ENCODE data around the gene PJA1. TPM values are rescaled to one million over a fixed set of nuclear protein-coding genes. Genes with fewer than 3 reads are reported as not detected.

Gene PJA1
- total and polyA plus RNA-seq, 2 experiments from 2014 or later = 49.1 to 57.0 TPM

DNA sequence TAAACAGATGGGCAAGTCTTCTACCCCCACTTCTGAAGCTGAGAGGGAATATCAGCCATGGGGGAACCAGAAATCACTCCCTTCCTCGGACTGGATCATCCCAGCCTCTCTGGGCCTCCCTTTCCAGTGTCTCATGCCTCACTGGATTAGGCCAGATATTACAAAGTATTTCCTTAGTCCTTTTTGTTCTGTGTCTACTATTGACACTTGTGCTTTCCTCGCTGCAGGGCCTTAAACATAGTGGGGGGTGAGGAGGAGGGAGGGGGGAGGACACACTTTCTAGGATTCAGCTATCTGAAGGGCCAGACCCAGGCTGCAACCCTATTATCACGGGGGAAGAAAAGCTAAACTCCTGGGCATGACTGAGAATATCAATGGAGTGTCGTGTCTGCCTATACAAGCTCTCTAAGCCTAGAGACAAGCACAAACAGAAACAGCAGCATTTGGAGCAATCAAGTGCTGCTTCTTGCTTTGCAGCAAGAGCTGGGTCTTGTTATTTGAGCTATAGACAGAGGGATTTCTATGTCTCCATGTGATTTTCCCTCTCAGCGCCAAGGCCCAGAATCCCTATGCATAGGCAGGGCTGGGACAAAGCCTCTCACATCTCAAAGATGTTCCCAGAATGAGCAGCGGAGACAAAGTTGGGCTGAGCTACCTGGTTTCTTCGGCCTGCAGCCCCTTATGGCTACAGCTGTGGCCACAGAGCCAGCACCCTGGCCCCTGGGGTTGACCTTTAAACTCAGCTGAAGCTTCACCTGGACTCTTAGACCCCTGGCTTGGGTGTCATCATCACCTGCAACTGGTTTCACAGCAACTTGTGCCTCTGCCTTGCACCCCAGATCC is 20.2 kb downstream of the PJA1 start:
- H3K4me3 ChIP-seq = no peak overlapping the region
- H3K9me3 ChIP-seq (ENCODE audit: low read depth) = no peaks in the 10 kb centered on the region
- H3K79me2 ChIP-seq = no peaks in the 10 kb centered on the region
- no peaks in the 10 kb centered on the region for H3K9me2 ChIP-seq (replicated peaks; ENCODE audit: insufficient read depth)
- DNase-seq (ENCODE audit: low spot score) = no peak
- no peaks in the 10 kb centered on the region for H4K20me1 ChIP-seq (ENCODE audit: insufficient read depth, poor library complexity, severe bottlenecking)
- no peaks in the 10 kb centered on the region for H3K27me3 ChIP-seq
- H3K4me1 ChIP-seq (ENCODE audit: insufficient read depth) = peaks cover 8% of the 10 kb centered on the region
- WGBS (ENCODE audit: low lambda C conversion rate, missing lambda C conversion rate) = 62% methylated on average over 7 of the region's 7 CpGs
- H3K27ac ChIP-seq = no peak overlapping the region
- no peak overlapping the region for H3K4me2 ChIP-seq
- no peaks in the 10 kb centered on the region for H3K36me3 ChIP-seq (replicated peaks; ENCODE audit: insufficient read depth, low read depth)
- TF ChIP-seq EZH2phosphoT487 (IDR thresholded peaks at IDR 0.05; ENCODE audit: low read depth, severe bottlenecking, unreplicated experiment) (no peak), EZH2 (IDR thresholded peaks at IDR 0.05; ENCODE audit: borderline replicate concordance) (no peak)
- TF ChIP-seq, protein P1, sequence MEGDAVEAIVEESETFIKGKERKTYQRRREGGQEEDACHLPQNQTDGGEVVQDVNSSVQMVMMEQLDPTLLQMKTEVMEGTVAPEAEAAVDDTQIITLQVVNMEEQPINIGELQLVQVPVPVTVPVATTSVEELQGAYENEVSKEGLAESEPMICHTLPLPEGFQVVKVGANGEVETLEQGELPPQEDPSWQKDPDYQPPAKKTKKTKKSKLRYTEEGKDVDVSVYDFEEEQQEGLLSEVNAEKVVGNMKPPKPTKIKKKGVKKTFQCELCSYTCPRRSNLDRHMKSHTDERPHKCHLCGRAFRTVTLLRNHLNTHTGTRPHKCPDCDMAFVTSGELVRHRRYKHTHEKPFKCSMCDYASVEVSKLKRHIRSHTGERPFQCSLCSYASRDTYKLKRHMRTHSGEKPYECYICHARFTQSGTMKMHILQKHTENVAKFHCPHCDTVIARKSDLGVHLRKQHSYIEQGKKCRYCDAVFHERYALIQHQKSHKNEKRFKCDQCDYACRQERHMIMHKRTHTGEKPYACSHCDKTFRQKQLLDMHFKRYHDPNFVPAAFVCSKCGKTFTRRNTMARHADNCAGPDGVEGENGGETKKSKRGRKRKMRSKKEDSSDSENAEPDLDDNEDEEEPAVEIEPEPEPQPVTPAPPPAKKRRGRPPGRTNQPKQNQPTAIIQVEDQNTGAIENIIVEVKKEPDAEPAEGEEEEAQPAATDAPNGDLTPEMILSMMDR (IDR thresholded peaks at IDR 0.05; ENCODE audit: poor library complexity) = no peak
- no peak overlapping the region for H2AFZ ChIP-seq

DNA sequence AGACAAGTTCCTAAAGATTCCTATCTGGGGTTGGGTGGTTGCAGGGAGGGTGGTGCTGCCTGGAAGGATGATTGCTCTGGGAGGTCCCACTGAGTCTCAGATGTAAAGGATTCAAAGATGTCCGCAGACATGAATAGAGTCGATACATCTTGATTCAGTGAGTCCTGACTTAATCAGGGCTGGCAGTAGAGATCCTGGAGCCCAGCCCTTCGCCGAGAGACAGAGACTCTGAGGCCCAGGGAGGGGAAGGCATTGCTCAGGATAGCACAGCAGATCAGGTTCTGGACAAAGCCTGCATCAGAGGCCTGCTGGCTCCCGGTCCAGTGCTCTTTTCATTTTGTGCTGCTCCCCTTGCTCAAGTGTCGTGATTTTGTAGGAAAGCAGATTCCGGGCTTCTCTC is 21.7 kb downstream of the PJA1 start:
- H4K20me1 ChIP-seq (ENCODE audit: insufficient read depth, poor library complexity, severe bottlenecking) = no peaks in the 10 kb centered on the region
- H3K36me3 ChIP-seq (replicated peaks; ENCODE audit: insufficient read depth, low read depth) = no peaks in the 10 kb centered on the region
- no peaks in the 10 kb centered on the region for H3K79me2 ChIP-seq
- no peaks in the 10 kb centered on the region for H3K9me3 ChIP-seq (ENCODE audit: low read depth)
- H3K27ac ChIP-seq = peak overlapping the region; percentile 67
- DNase-seq (ENCODE audit: low spot score) = no peak
- no peak overlapping the region for H3K4me3 ChIP-seq
- TF ChIP-seq EZH2phosphoT487 (IDR thresholded peaks at IDR 0.05; ENCODE audit: low read depth, severe bottlenecking, unreplicated experiment) = no peak
- TF ChIP-seq EZH2 (IDR thresholded peaks at IDR 0.05; ENCODE audit: borderline replicate concordance) = no peak
- TF ChIP-seq, protein P1 (IDR thresholded peaks at IDR 0.05; ENCODE audit: poor library complexity) = no peak
- peak overlapping the region; percentile 44 for H3K4me2 ChIP-seq
- H3K9me2 ChIP-seq (replicated peaks; ENCODE audit: insufficient read depth) = no peaks in the 10 kb centered on the region
- no peak overlapping the region for H2AFZ ChIP-seq
- no peaks in the 10 kb centered on the region for H3K27me3 ChIP-seq
- 87% methylated on average over 7 of the region's 7 CpGs for WGBS (ENCODE audit: low lambda C conversion rate, missing lambda C conversion rate)
- peaks cover 8% of the 10 kb centered on the region for H3K4me1 ChIP-seq (ENCODE audit: insufficient read depth)

GRCh38 chrX:69142788-69143469 is 22.3 kb downstream of the PJA1 start:
- WGBS (ENCODE audit: low lambda C conversion rate, missing lambda C conversion rate) = 69% methylated on average over 9 of the region's 12 CpGs

More at GRCh38 chrX:69142788-69143469, 22.3 kb downstream of the PJA1 start:
- TF ChIP-seq EZH2phosphoT487 (IDR thresholded peaks at IDR 0.05; ENCODE audit: low read depth, severe bottlenecking, unreplicated experiment) (no peak), EZH2 (IDR thresholded peaks at IDR 0.05; ENCODE audit: borderline replicate concordance) (no peak)
- TF ChIP-seq, protein P1 (IDR thresholded peaks at IDR 0.05; ENCODE audit: poor library complexity) = no peak
- no peak for DNase-seq (ENCODE audit: low spot score)
- no peaks in the 10 kb centered on the region for H3K9me2 ChIP-seq (replicated peaks; ENCODE audit: insufficient read depth)
- no peaks in the 10 kb centered on the region for H3K36me3 ChIP-seq (replicated peaks; ENCODE audit: insufficient read depth, low read depth)
- H3K4me1 ChIP-seq (ENCODE audit: insufficient read depth) = peaks cover 8% of the 10 kb centered on the region
- no peak overlapping the region for H2AFZ ChIP-seq
- H4K20me1 ChIP-seq (ENCODE audit: insufficient read depth, poor library complexity, severe bottlenecking) = no peaks in the 10 kb centered on the region
- no peaks in the 10 kb centered on the region for H3K27me3 ChIP-seq
- peak overlapping the region; percentile 67 for H3K27ac ChIP-seq
- peak overlapping the region; percentile 44 for H3K4me2 ChIP-seq
- H3K9me3 ChIP-seq (ENCODE audit: low read depth) = no peaks in the 10 kb centered on the region
- H3K4me3 ChIP-seq = no peak overlapping the region
- H3K79me2 ChIP-seq = no peaks in the 10 kb centered on the region
